K562 (cell line): ENCODE measurements around the gene KIAA0513. TPM values are rescaled to one million over a fixed set of nuclear protein-coding genes. Genes with fewer than 3 reads are reported as not detected.

ENCODE experiments used
- ARID2 ChIP-seq: fragments of 450-650 bp; IDR thresholded peaks from 2 replicates; pipeline ENCODE4 v1.6.1; 2017; ENCODE audit warnings: antibody characterized with exemption, mild to moderate bottlenecking
- IRF2 ChIP-seq: sonication (generic); formaldehyde crosslinking; IDR thresholded peaks from 2 replicates; pipeline ENCODE4 v1.8.1; 2022; ENCODE audit warnings: mild to moderate bottlenecking, missing genetic modification reagents
- KAT8 ChIP-seq: fragments of 450-650 bp; IDR thresholded peaks from 2 replicates; pipeline ENCODE4 v1.6.1; 2016; ENCODE audit warnings: low read depth, mild to moderate bottlenecking
- POLR3G ChIP-seq: IDR thresholded peaks from 2 replicates; pipeline ENCODE4 v1.6.1; 2011; ENCODE audit not compliant: insufficient read length, insufficient replicate concordance; ENCODE audit errors: extremely low read depth
- RB1 ChIP-seq: fragments of 450-650 bp; IDR thresholded peaks from 2 replicates; pipeline ENCODE4 v1.6.1; 2017; ENCODE audit warnings: low read depth, mild to moderate bottlenecking
- SMARCE1 ChIP-seq: fragments of 450-650 bp; IDR thresholded peaks from 2 replicates; pipeline ENCODE4 v1.7.1; 2016; ENCODE audit warnings: mild to moderate bottlenecking
- SRSF3 ChIP-seq: fragments of 200-400 bp; formaldehyde crosslinking; IDR thresholded peaks from 2 replicates; pipeline ENCODE4 v1.6.1; 2016; ENCODE audit warnings: mild to moderate bottlenecking, low read length, moderate library complexity; ENCODE audit not compliant: insufficient read depth
- TRIM24 ChIP-seq, 2 experiments: fragments of 450-650 bp; IDR thresholded peaks; 2 replicates each; pipeline ENCODE4 v1.6.1; 2016
- polyA plus RNA-seq, 8 experiments: library from polyadenylated mRNA; depleted of rRNA in 4 of 8; stranded (reverse) in 5 of 8; unstranded in 3 of 8; fragments of >200 nt; fragmentation: Nextera tagmentation in 2 of 8; fragmentation: Illumina TruSeq in 1 of 8; extraction: Ambion mirVana in 2 of 8; extraction: Trizol in 1 of 8; gene quantifications; 2 replicates each; pipeline versions ENCODE4 v1.2.1 to v1.2.3, GENCODE V29; 2011 to 2014; ENCODE audit warnings: inconsistent platforms in 1 of 8, missing spikeins in 1 of 8
- total RNA-seq, 7 experiments: library from RNA; depleted of rRNA in 6 of 7; stranded (reverse); fragments of >200 nt in 6 of 7; fragmentation: Illumina TruSeq in 2 of 7; extraction: Trizol in 2 of 7; gene quantifications; 2 replicates each; pipeline versions ENCODE4 v1.2.1 to v1.2.3, GENCODE V29; 2011 to 2021; ENCODE audit warnings: low replicate concordance in 1 of 7
- TF ChIP-seq, protein P1 (sequence below), 2 experiments: IDR thresholded peaks; 2 replicates each; pipeline ENCODE4 v1.6.1; 2011; ENCODE audit warnings: borderline replicate concordance in 1 of 2, control low read depth in 1 of 2, low read depth in 1 of 2, low read length in 1 of 2, mild to moderate bottlenecking in 1 of 2, mixed read lengths in 1 of 2, moderate library complexity in 1 of 2; ENCODE audit not compliant: insufficient read depth in 1 of 2, insufficient read length in 1 of 2, poor library complexity in 1 of 2, severe bottlenecking in 1 of 2; ENCODE audit errors: extremely low read depth in 1 of 2
- TF ChIP-seq, protein P2 (sequence below), 3 experiments: fragments of 200-800 bp in 1 of 3; fragments of 250-450 bp in 1 of 3; fragments of 450-650 bp in 1 of 3; sonication (Bioruptor Pico) in 1 of 3; sonication (Bioruptor generic) in 1 of 3; formaldehyde crosslinking in 1 of 3; IDR thresholded peaks; 2 replicates each; pipeline versions ENCODE4 v1.6.1 to v1.8.0; 2016 to 2022; ENCODE audit warnings: mild to moderate bottlenecking in 2 of 3, missing genetic modification characterization in 2 of 3, missing compliant biosample characterization in 1 of 3, moderate library complexity in 1 of 3
- TF ChIP-seq, protein P3 (sequence below): sonication (generic); formaldehyde crosslinking; IDR thresholded peaks from 2 replicates; pipeline ENCODE4 v1.8.0; 2022; ENCODE audit warnings: mild to moderate bottlenecking, missing genetic modification reagents

The KIAA0513 gene
- total and polyA plus RNA-seq, 9 of the 15 experiments (the other 6 are each of a cell fraction or from before 2014, with no cell fraction given): 0.18 to 13.7 (median 10.2) TPM

DNA sequence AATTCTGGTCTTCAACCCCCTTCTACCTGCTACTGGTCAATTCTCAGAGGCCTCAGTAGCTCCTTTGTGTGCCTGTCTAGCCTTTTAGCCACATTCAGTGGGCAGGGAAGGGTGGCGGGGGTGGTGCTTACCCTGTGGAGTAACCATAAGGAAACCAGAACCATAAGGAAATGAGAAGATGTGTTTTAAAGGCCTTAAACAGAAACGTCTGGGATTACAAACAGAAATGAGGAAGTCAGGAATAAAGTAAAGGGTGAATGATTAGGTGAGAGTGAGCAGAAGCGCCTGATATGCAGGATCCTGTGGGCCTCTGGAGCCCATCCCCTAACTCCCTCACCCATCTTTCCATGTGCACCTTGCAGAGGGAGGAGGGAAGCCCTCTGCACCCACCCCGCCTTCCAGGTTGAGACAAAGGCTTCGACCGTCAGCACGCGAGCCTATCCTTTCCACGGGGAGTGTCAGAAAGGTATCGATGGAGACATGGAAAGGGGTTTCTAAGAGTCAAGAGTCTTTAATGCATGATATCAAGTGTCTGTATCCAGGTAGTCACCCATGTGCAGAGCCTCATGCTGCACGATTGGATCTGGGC is 20.4 kb downstream of the KIAA0513 start (continued):
- no peak for TF ChIP-seq IRF2
- no peak for TF ChIP-seq KAT8
- peak; percentile 13; the same call in 1 of the 2 replicates for TF ChIP-seq ARID2
- no peak for TF ChIP-seq SRSF3
- TF ChIP-seq, protein P1, sequence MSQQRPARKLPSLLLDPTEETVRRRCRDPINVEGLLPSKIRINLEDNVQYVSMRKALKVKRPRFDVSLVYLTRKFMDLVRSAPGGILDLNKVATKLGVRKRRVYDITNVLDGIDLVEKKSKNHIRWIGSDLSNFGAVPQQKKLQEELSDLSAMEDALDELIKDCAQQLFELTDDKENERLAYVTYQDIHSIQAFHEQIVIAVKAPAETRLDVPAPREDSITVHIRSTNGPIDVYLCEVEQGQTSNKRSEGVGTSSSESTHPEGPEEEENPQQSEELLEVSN (IDR thresholded peaks at IDR 0.05; ENCODE audit: borderline replicate concordance in 1 of 2, extremely low read depth in 1 of 2, insufficient read depth in 1 of 2, insufficient read length in 1 of 2, low read depth in 1 of 2, low read length in 1 of 2, poor library complexity in 1 of 2, severe bottlenecking in 1 of 2): peak; percentile 47 to 72
- TF ChIP-seq, protein P2, sequence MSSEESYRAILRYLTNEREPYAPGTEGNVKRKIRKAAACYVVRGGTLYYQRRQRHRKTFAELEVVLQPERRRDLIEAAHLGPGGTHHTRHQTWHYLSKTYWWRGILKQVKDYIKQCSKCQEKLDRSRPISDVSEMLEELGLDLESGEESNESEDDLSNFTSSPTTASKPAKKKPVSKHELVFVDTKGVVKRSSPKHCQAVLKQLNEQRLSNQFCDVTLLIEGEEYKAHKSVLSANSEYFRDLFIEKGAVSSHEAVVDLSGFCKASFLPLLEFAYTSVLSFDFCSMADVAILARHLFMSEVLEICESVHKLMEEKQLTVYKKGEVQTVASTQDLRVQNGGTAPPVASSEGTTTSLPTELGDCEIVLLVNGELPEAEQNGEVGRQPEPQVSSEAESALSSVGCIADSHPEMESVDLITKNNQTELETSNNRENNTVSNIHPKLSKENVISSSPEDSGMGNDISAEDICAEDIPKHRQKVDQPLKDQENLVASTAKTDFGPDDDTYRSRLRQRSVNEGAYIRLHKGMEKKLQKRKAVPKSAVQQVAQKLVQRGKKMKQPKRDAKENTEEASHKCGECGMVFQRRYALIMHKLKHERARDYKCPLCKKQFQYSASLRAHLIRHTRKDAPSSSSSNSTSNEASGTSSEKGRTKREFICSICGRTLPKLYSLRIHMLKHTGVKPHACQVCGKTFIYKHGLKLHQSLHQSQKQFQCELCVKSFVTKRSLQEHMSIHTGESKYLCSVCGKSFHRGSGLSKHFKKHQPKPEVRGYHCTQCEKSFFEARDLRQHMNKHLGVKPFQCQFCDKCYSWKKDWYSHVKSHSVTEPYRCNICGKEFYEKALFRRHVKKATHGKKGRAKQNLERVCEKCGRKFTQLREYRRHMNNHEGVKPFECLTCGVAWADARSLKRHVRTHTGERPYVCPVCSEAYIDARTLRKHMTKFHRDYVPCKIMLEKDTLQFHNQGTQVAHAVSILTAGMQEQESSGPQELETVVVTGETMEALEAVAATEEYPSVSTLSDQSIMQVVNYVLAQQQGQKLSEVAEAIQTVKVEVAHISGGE (CRISPR knock-in tag; IDR thresholded peaks at IDR 0.05): no peak
- TF ChIP-seq, protein P3, sequence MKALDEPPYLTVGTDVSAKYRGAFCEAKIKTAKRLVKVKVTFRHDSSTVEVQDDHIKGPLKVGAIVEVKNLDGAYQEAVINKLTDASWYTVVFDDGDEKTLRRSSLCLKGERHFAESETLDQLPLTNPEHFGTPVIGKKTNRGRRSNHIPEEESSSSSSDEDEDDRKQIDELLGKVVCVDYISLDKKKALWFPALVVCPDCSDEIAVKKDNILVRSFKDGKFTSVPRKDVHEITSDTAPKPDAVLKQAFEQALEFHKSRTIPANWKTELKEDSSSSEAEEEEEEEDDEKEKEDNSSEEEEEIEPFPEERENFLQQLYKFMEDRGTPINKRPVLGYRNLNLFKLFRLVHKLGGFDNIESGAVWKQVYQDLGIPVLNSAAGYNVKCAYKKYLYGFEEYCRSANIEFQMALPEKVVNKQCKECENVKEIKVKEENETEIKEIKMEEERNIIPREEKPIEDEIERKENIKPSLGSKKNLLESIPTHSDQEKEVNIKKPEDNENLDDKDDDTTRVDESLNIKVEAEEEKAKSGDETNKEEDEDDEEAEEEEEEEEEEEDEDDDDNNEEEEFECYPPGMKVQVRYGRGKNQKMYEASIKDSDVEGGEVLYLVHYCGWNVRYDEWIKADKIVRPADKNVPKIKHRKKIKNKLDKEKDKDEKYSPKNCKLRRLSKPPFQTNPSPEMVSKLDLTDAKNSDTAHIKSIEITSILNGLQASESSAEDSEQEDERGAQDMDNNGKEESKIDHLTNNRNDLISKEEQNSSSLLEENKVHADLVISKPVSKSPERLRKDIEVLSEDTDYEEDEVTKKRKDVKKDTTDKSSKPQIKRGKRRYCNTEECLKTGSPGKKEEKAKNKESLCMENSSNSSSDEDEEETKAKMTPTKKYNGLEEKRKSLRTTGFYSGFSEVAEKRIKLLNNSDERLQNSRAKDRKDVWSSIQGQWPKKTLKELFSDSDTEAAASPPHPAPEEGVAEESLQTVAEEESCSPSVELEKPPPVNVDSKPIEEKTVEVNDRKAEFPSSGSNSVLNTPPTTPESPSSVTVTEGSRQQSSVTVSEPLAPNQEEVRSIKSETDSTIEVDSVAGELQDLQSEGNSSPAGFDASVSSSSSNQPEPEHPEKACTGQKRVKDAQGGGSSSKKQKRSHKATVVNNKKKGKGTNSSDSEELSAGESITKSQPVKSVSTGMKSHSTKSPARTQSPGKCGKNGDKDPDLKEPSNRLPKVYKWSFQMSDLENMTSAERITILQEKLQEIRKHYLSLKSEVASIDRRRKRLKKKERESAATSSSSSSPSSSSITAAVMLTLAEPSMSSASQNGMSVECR (CRISPR knock-in tag): 0 out of 2 replicates have a peak, but pooled peaks have one; percentile 15
- TF ChIP-seq RB1: no peak
- peak; percentile 34; the same call in 1 of the 2 replicates for TF ChIP-seq SMARCE1
- no peak for TF ChIP-seq TRIM24 (IDR thresholded peaks at IDR 0.05)
- TF ChIP-seq POLR3G: no peak
